Measurements from ENCODE around the gene TMEM72. TPM values are rescaled to one million over a fixed set of nuclear protein-coding genes. Genes with fewer than 3 reads are reported as not detected.
A peak's percentile ranks its signal among the peaks of the same experiment; 100 is the strongest.

TMEM72 gene
- total and polyA plus RNA-seq, 2 of the 13 experiments (the other 11 are each of a cell fraction or from before 2014, with no cell fraction given), result 0.04 TPM; not detected in 1

- peak; percentile 100 for TF ChIP-seq PRPF4 (IDR thresholded peaks at IDR 0.05; ENCODE audit: low read depth, low read length, poor library complexity, severe bottlenecking)
- no peak for TF ChIP-seq SMYD3 (CRISPR knock-in tag; IDR thresholded peaks at IDR 0.05)
- TF ChIP-seq THAP9 (CRISPR knock-in tag; IDR thresholded peaks at IDR 0.05; ENCODE audit: borderline replicate concordance), result no peak
- peak; percentile 28; the same call in 1 of the 2 replicates for TF ChIP-seq SP4 (CRISPR knock-in tag; IDR thresholded peaks at IDR 0.05)
- TF ChIP-seq AGO2 (optimal IDR thresholded peaks at IDR 0.05; ENCODE audit: low read depth, low read length), result peak; percentile 29
- no peak for TF ChIP-seq CENPBD1 (CRISPR knock-in tag; IDR thresholded peaks at IDR 0.05; ENCODE audit: borderline replicate concordance, low read depth)
- peak; percentile 71; the same call in 1 of the 2 replicates for TF ChIP-seq MAX (IDR thresholded peaks at IDR 0.05)
- no peak for TF ChIP-seq ZNF382 (CRISPR knock-in tag; IDR thresholded peaks at IDR 0.05; ENCODE audit: borderline replicate concordance)
- peak; percentile 60 for TF ChIP-seq ZNF263 (CRISPR knock-in tag; IDR thresholded peaks at IDR 0.05)
- no peak for TF ChIP-seq ZNF20 (CRISPR knock-in tag; IDR thresholded peaks at IDR 0.05)
- peak; percentile 60; the same call in 1 of the 2 replicates for TF ChIP-seq YEATS4 (CRISPR knock-in tag; IDR thresholded peaks at IDR 0.05; ENCODE audit: borderline replicate concordance)
- no peak for TF ChIP-seq ZNF562 (CRISPR knock-in tag; IDR thresholded peaks at IDR 0.05; ENCODE audit: borderline replicate concordance)
- TF ChIP-seq ZBTB25 (CRISPR knock-in tag; IDR thresholded peaks at IDR 0.05), result no peak
- TF ChIP-seq HNF4G (IDR thresholded peaks at IDR 0.05; ENCODE audit: borderline replicate concordance, low read depth, low read length), result peak; percentile 21; the same call in 1 of the 2 replicates
- TF ChIP-seq HNF4G (CRISPR knock-in tag; IDR thresholded peaks at IDR 0.05; ENCODE audit: borderline replicate concordance, low read depth), result no peak
- 0 out of 2 replicates have a peak, but pooled peaks have one; percentile 17 for TF ChIP-seq MTF2 (CRISPR knock-in tag; IDR thresholded peaks at IDR 0.05; ENCODE audit: borderline replicate concordance)
- peak; percentile 36; the same call in 1 of the 2 replicates for TF ChIP-seq ZNF350 (CRISPR knock-in tag; IDR thresholded peaks at IDR 0.05; ENCODE audit: borderline replicate concordance, low read depth)
- TF ChIP-seq KMT2B (CRISPR knock-in tag; IDR thresholded peaks at IDR 0.05), result peak; percentile 62
- TF ChIP-seq ZNF605 (CRISPR knock-in tag; IDR thresholded peaks at IDR 0.05), result no peak
- no peak for TF ChIP-seq HOXA9 (CRISPR knock-in tag; IDR thresholded peaks at IDR 0.05; ENCODE audit: borderline replicate concordance)
- TF ChIP-seq ZNF253 (CRISPR knock-in tag; IDR thresholded peaks at IDR 0.05; ENCODE audit: borderline replicate concordance), result no peak
- TF ChIP-seq SETDB1 (CRISPR knock-in tag; IDR thresholded peaks at IDR 0.05; ENCODE audit: borderline replicate concordance), result no peak
- 0 out of 2 replicates have a peak, but pooled peaks have one; percentile 32 for TF ChIP-seq RCOR2 (CRISPR knock-in tag; IDR thresholded peaks at IDR 0.05)
- 0 out of 2 replicates have a peak, but pooled peaks have one; percentile 30 for TF ChIP-seq ZFP1 (CRISPR knock-in tag; IDR thresholded peaks at IDR 0.05)
- no peak for TF ChIP-seq ZNF24 (IDR thresholded peaks at IDR 0.05)
- TF ChIP-seq ZNF205 (CRISPR knock-in tag; IDR thresholded peaks at IDR 0.05), result peak; percentile 98
- TF ChIP-seq TOPORS (CRISPR knock-in tag; IDR thresholded peaks at IDR 0.05), result no peak
These were observed 52.9 kb downstream of the TMEM72 start (continued) for GRCh38 chr10:44963772-44964633.
